ENCODE results near the gene DENND2A. TPM values are rescaled to one million over a fixed set of nuclear protein-coding genes. Genes with fewer than 3 reads are reported as not detected.

DENND2A gene
- total and polyA plus RNA-seq, 4 donors: 1.2 to 7.4 (median 2.3) TPM

DNA sequence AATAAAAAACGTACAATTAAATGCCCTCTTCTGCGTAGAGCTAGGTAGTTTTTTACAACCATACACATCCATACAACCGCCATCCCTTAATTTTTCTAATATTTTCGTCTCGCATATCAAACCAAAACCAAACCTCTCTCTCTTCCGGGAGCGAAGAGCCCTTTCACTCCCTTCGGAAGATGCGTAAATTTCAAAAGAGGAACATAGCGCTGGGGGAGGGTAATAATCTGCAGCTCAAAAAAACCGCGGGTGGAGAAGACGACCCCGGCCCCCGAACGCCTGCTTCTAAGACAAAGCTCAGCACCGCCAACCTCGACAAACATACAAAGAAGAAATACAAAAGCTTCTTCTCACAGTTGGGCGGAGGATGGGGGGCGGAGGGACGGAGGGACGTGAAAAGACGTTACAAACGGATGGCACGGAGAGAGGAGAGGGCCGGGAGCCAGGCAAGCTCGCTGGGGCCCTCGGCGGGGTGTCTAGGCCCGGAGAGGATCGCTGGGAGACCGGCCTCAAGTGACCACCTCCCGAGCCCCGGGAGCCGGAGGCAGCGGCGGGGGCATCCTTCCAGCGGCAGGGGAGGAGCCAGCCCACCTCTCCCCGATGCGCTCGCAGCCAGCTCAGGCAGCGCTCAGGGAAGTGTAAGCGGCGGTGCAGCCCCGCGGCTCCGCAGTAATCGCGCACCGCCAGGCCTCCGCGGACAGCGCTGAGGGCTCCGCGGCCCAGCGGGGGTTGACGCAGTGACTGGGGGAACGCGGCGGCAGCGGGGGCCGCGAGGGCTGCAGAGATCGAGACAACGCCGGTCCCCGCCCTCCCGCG lies 162.2 kb downstream of the DENND2A start:
- peaks cover 3 to 26% (median 18%) of the 10 kb centered on the region in 4 donors for H3K4me1 ChIP-seq (ENCODE audit: control insufficient read depth in 4 of 4, insufficient read depth in 4 of 4, low read length in 3 of 4)
- under 1% methylated on average over 69 of the region's 69 CpGs for WGBS
- H3K27me3 ChIP-seq (ENCODE audit: control insufficient read depth in 4 of 4, insufficient read depth in 4 of 4, low read length in 3 of 4): no peaks in the 10 kb centered on the region
- TF ChIP-seq, protein P1, sequence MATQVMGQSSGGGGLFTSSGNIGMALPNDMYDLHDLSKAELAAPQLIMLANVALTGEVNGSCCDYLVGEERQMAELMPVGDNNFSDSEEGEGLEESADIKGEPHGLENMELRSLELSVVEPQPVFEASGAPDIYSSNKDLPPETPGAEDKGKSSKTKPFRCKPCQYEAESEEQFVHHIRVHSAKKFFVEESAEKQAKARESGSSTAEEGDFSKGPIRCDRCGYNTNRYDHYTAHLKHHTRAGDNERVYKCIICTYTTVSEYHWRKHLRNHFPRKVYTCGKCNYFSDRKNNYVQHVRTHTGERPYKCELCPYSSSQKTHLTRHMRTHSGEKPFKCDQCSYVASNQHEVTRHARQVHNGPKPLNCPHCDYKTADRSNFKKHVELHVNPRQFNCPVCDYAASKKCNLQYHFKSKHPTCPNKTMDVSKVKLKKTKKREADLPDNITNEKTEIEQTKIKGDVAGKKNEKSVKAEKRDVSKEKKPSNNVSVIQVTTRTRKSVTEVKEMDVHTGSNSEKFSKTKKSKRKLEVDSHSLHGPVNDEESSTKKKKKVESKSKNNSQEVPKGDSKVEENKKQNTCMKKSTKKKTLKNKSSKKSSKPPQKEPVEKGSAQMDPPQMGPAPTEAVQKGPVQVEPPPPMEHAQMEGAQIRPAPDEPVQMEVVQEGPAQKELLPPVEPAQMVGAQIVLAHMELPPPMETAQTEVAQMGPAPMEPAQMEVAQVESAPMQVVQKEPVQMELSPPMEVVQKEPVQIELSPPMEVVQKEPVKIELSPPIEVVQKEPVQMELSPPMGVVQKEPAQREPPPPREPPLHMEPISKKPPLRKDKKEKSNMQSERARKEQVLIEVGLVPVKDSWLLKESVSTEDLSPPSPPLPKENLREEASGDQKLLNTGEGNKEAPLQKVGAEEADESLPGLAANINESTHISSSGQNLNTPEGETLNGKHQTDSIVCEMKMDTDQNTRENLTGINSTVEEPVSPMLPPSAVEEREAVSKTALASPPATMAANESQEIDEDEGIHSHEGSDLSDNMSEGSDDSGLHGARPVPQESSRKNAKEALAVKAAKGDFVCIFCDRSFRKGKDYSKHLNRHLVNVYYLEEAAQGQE (IDR thresholded peaks at IDR 0.05): no peak
- TF ChIP-seq ZBTB33 (IDR thresholded peaks at IDR 0.05) (no peak), GABPA (IDR thresholded peaks at IDR 0.05 in 1 of 2, conservative IDR thresholded peaks at IDR 0.05 in 1 of 2) (no peak)
- no peak for DNase-seq (ENCODE audit: low spot score)
- H3K4me3 ChIP-seq (ENCODE audit: low read depth in 1 of 3, low read length in 3 of 3): peak overlapping the region; percentile 85 to 100 (median 93)
- no peaks in the 10 kb centered on the region for H3K9me3 ChIP-seq (ENCODE audit: control insufficient read depth in 4 of 4, low read length in 3 of 4)
- H3K36me3 ChIP-seq (ENCODE audit: control insufficient read depth in 4 of 4, insufficient read depth in 3 of 4, low read depth in 1 of 4, low read length in 3 of 4): no peaks in the 10 kb centered on the region
- peak overlapping the region; percentile 92 to 94 for H3K27ac ChIP-seq (ENCODE audit: low read depth in 1 of 2, low read length in 2 of 2)
- peak overlapping the region; percentile 78 to 85 for H3K9ac ChIP-seq (ENCODE audit: low read depth in 1 of 2, low read length in 2 of 2)

- peak overlapping the region; percentile 35 to 94 for H3K27ac ChIP-seq (ENCODE audit: low read depth in 1 of 2, low read length in 2 of 2)
- TF ChIP-seq, protein P2, sequence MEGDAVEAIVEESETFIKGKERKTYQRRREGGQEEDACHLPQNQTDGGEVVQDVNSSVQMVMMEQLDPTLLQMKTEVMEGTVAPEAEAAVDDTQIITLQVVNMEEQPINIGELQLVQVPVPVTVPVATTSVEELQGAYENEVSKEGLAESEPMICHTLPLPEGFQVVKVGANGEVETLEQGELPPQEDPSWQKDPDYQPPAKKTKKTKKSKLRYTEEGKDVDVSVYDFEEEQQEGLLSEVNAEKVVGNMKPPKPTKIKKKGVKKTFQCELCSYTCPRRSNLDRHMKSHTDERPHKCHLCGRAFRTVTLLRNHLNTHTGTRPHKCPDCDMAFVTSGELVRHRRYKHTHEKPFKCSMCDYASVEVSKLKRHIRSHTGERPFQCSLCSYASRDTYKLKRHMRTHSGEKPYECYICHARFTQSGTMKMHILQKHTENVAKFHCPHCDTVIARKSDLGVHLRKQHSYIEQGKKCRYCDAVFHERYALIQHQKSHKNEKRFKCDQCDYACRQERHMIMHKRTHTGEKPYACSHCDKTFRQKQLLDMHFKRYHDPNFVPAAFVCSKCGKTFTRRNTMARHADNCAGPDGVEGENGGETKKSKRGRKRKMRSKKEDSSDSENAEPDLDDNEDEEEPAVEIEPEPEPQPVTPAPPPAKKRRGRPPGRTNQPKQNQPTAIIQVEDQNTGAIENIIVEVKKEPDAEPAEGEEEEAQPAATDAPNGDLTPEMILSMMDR (IDR thresholded peaks at IDR 0.05; ENCODE audit: low read depth, low read length, missing input control): no peak
- TF ChIP-seq HNF4G (IDR thresholded peaks at IDR 0.05): no peak
- H3K27me3 ChIP-seq (ENCODE audit: control insufficient read depth in 4 of 4, insufficient read depth in 4 of 4, low read length in 3 of 4): no peaks in the 10 kb centered on the region
- H3K4me1 ChIP-seq (ENCODE audit: control insufficient read depth in 4 of 4, insufficient read depth in 4 of 4, low read length in 3 of 4): peaks cover 3 to 26% (median 18%) of the 10 kb centered on the region in 4 donors
- peak overlapping the region; percentile 16 to 38 for H3K9ac ChIP-seq (ENCODE audit: low read depth in 1 of 2, low read length in 2 of 2)
- no peak for DNase-seq (ENCODE audit: low spot score)
- H3K9me3 ChIP-seq (ENCODE audit: control insufficient read depth in 4 of 4, low read length in 3 of 4): no peaks in the 10 kb centered on the region
- WGBS: 75% methylated on average over 11 of the region's 11 CpGs
- no peaks in the 10 kb centered on the region for H3K36me3 ChIP-seq (ENCODE audit: control insufficient read depth in 4 of 4, insufficient read depth in 3 of 4, low read depth in 1 of 4, low read length in 3 of 4)
- H3K4me3 ChIP-seq (ENCODE audit: low read depth in 1 of 3, low read length in 3 of 3): no peak overlapping the region
These were observed 163.8 kb downstream of the DENND2A start for GRCh38 chr7:140476698-140477261.

Measured in liver (tissue), 9 donors.